ENCODE results near the gene FRY.

Gene FRY

GRCh38 chr13:32229443-32229842 lies 197.9 kb downstream of the FRY start:
- no peak for DNase-seq

- no peak for DNase-seq
Observed at GRCh38 chr13:32232263-32232662, 200.7 kb downstream of the FRY start.

GRCh38 chr13:32233062-32233461 lies 201.5 kb downstream of the FRY start:
- no peak for DNase-seq

GRCh38 chr13:32234914-32235313 lies 203.3 kb downstream of the FRY start:
- no peak for DNase-seq

- no peak for DNase-seq
Observed at GRCh38 chr13:32237681-32238080, 206.1 kb downstream of the FRY start.

- no peak for DNase-seq
Observed at GRCh38 chr13:32243695-32244094, 212.1 kb downstream of the FRY start.

- DNase-seq, result no peak
Observed at GRCh38 chr13:32245555-32245954, 214.0 kb downstream of the FRY start.

- DNase-seq, result peak; percentile 42
Observed at GRCh38 chr13:32246468-32246867, 214.9 kb downstream of the FRY start.

GRCh38 chr13:32247887-32248286 lies 216.3 kb downstream of the FRY start:
- DNase-seq, result no peak

- DNase-seq, result no peak
Observed at GRCh38 chr13:32248801-32249200, 217.2 kb downstream of the FRY start.

GRCh38 chr13:32252812-32253438 lies 221.4 kb downstream of the FRY start:
- DNase-seq, result no peak

- DNase-seq, result no peak
Observed at GRCh38 chr13:32253911-32254399, 222.4 kb downstream of the FRY start.

GRCh38 chr13:32254416-32254815 lies 222.8 kb downstream of the FRY start:
- no peak for DNase-seq

GRCh38 chr13:32254916-32255723 lies 223.5 kb downstream of the FRY start:
- DNase-seq, result no peak

- DNase-seq, result no peak
Observed at GRCh38 chr13:32255724-32256109, 224.1 kb downstream of the FRY start.

- no peak for DNase-seq
Observed at GRCh38 chr13:32256243-32256642, 224.7 kb downstream of the FRY start.

- no peak for DNase-seq
Observed at GRCh38 chr13:32257649-32258048, 226.1 kb downstream of the FRY start.

GRCh38 chr13:32259116-32259515 lies 227.5 kb downstream of the FRY start:
- no peak for DNase-seq

GRCh38 chr13:32261567-32261966 lies 230.0 kb downstream of the FRY start:
- no peak for DNase-seq

- no peak for DNase-seq
Observed at GRCh38 chr13:32262165-32262564, 230.6 kb downstream of the FRY start.

GRCh38 chr13:32262619-32263018 lies 231.0 kb downstream of the FRY start:
- DNase-seq, result no peak

- no peak for DNase-seq
Observed at GRCh38 chr13:32264407-32264806, 232.8 kb downstream of the FRY start.

GRCh38 chr13:32265726-32266125 lies 234.2 kb downstream of the FRY start:
- no peak for DNase-seq

- DNase-seq, result no peak
Observed at GRCh38 chr13:32266130-32266529, 234.6 kb downstream of the FRY start.

Measured in SIG-M5 (cell line).